ENCODE measurements around the gene KIAA0753.
"Not testable (repeated sequence)": the region's sequence is repeated elsewhere in the genome, so short reads cannot be mapped to it uniquely, and the experiment has no call there.

DNA sequence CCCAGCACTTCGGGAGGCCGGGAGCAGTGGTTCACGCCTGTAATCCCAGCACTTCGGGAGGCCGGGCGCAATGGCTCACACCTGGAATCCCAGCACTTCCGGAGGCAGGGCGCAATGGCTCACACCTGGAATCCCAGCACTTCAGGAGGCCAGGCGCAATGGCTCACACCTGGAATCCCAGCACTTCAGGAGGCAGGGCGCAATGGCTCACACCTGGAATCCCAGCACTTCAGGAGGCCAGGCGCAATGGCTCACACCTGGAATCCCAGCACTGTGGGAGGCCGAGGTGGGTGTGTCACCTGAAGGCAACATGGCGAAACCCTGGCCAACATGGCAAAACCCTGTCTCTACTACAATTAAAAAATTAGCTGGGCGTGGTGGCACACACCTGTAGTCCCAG, 47.1 kb downstream of the KIAA0753 start:
- TF ChIP-seq, protein P1, sequence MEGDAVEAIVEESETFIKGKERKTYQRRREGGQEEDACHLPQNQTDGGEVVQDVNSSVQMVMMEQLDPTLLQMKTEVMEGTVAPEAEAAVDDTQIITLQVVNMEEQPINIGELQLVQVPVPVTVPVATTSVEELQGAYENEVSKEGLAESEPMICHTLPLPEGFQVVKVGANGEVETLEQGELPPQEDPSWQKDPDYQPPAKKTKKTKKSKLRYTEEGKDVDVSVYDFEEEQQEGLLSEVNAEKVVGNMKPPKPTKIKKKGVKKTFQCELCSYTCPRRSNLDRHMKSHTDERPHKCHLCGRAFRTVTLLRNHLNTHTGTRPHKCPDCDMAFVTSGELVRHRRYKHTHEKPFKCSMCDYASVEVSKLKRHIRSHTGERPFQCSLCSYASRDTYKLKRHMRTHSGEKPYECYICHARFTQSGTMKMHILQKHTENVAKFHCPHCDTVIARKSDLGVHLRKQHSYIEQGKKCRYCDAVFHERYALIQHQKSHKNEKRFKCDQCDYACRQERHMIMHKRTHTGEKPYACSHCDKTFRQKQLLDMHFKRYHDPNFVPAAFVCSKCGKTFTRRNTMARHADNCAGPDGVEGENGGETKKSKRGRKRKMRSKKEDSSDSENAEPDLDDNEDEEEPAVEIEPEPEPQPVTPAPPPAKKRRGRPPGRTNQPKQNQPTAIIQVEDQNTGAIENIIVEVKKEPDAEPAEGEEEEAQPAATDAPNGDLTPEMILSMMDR (IDR thresholded peaks at IDR 0.05; ENCODE audit: low read depth, low read length, poor library complexity, severe bottlenecking) = not testable (repeated sequence)
- not testable (repeated sequence) for TF ChIP-seq EZH2phosphoT487 (IDR thresholded peaks at IDR 0.05; ENCODE audit: borderline replicate concordance, low read length)
